OCI-LY7 (cell line): Measurements from ENCODE around the gene ALDH9A1. TPM values are rescaled to one million over a fixed set of nuclear protein-coding genes. Genes with fewer than 3 reads are reported as not detected.
A peak's percentile ranks its signal among the peaks of the same experiment; 100 is the strongest.

ENCODE experiments used
- BruUV-seq: library from RNA; stranded (reverse); fragments of 400-500 nt; replicated peaks from 2 replicates; lab custom pipeline; 2021; lab: Mats Ljungman, UMichigan
- CTCF ChIA-PET: fragments of 300-600 bp; sonication (Branson Sonifier 250); formaldehyde crosslinking; loops from one replicate; lab custom pipeline; 2022; ENCODE audit warnings: antibody characterized with exemption; ENCODE audit not compliant: unreplicated experiment; lab: Charles Lee
- POLR2A ChIA-PET: fragments of 300-600 bp; sonication (Branson Sonifier 250); formaldehyde crosslinking; loops from one replicate; lab custom pipeline; 2022; ENCODE audit warnings: antibody characterized with exemption; lab: Charles Lee
- DNase-seq: peaks from one replicate; pipeline ENCODE4 v3.0.0-alpha.2; 2015; ENCODE audit warnings: low spot score
- H2AFZ ChIP-seq: fragments of 200-600 bp; sonication (generic), shearing (Covaris generic); 2 replicates; pipeline ENCODE4 v1.6.1; 2014; ENCODE audit warnings: mild to moderate bottlenecking, antibody characterized with exemption, low read length, moderate library complexity
- H3K27ac ChIP-seq: fragments of 200-600 bp; sonication (generic); 2 replicates; pipeline ENCODE4 v1.5.1; 2014; ENCODE audit warnings: mixed run types, low read depth, mild to moderate bottlenecking, moderate library complexity, low read length, inconsistent platforms; ENCODE audit not compliant: poor library complexity, severe bottlenecking
- H3K36me3 ChIP-seq: fragments of 200-600 bp; sonication (generic); 2 replicates; pipeline ENCODE4 v1.6.1; 2014; ENCODE audit warnings: mild to moderate bottlenecking, antibody characterized with exemption, low read length, moderate library complexity, mixed read lengths; ENCODE audit not compliant: insufficient read depth
- H3K4me1 ChIP-seq: fragments of 200-600 bp; sonication (generic); 2 replicates; pipeline ENCODE4 v1.5.1; 2014; ENCODE audit warnings: mild to moderate bottlenecking, low read length; ENCODE audit not compliant: insufficient read depth, poor library complexity, severe bottlenecking
- H3K4me2 ChIP-seq: fragments of 200-600 bp; sonication (generic); 2 replicates; pipeline ENCODE4 v1.6.1; 2014; ENCODE audit warnings: mild to moderate bottlenecking, low read length
- H3K4me3 ChIP-seq: fragments of 200-600 bp; sonication (generic); 2 replicates; pipeline ENCODE4 v1.5.1; 2014; ENCODE audit warnings: mild to moderate bottlenecking, low read depth, low read length; ENCODE audit not compliant: poor library complexity, severe bottlenecking
- H3K79me2 ChIP-seq: fragments of 200-600 bp; sonication (generic); 2 replicates; pipeline ENCODE4 v1.6.1; 2016; ENCODE audit warnings: low read depth, mild to moderate bottlenecking, low read length, moderate library complexity, mixed read lengths; ENCODE audit not compliant: insufficient read depth
- H3K9me2 ChIP-seq: fragments of 200-600 bp; sonication (generic); 2 replicates; pipeline ENCODE4 v1.6.1; 2016; ENCODE audit warnings: mild to moderate bottlenecking, low read length, mixed read lengths; ENCODE audit not compliant: insufficient read depth
- H3K9me3 ChIP-seq: fragments of 200-600 bp; sonication (generic); 2 replicates; pipeline ENCODE4 v1.6.1; 2014; ENCODE audit warnings: mild to moderate bottlenecking, mixed run types, low read length, mixed read lengths
- H4K20me1 ChIP-seq: fragments of 200-600 bp; sonication (generic); 2 replicates; pipeline ENCODE4 v1.6.1; 2014; ENCODE audit warnings: mild to moderate bottlenecking, antibody characterized with exemption, low read length, moderate library complexity, mixed read lengths; ENCODE audit not compliant: insufficient read depth
- CTCF ChIP-seq: fragments of 200-600 bp; sonication (generic); conservative IDR thresholded peaks from 2 replicates; pipeline ENCODE4 v1.5.1; 2014; ENCODE audit warnings: mild to moderate bottlenecking, antibody characterized with exemption, low read length, moderate library complexity, mixed read lengths
- EZH2phosphoT487 ChIP-seq: fragments of 200-600 bp; sonication (generic); IDR thresholded peaks from 2 replicates; pipeline ENCODE4 v1.6.1; 2018; ENCODE audit warnings: low read depth, borderline replicate concordance, mild to moderate bottlenecking, mixed run types, antibody characterized with exemption, low read length, moderate library complexity, mixed read lengths
- intact Hi-C: fragments of 100-400 bp; cut with micrococcal nuclease; formaldehyde crosslinking; loops from one replicate; pipeline ENCODE4 v1.10.0; 2022; ENCODE audit not compliant: unreplicated experiment
- total RNA-seq, 2 experiments: library from RNA; depleted of rRNA in 1 of 2; stranded (reverse); fragments of >200 nt in 1 of 2; shearing (Covaris generic) in 1 of 2; gene quantifications; 2 replicates each; pipeline ENCODE4 v1.2.3, GENCODE V29; 2014 to 2022

The ALDH9A1 gene
- total RNA-seq, 2 experiments from 2014 or later = 32.1 to 36.0 TPM

- peak overlapping the region; percentile 1; the same call in 1 of the 2 replicates for H2AFZ ChIP-seq
- intact Hi-C loops = no loop called here
- no peaks in the 10 kb centered on the region for H3K9me2 ChIP-seq
- no peak for DNase-seq
- peaks cover 20% of the 10 kb centered on the region for H3K4me1 ChIP-seq
- peak overlapping the region; percentile 51 for H3K4me2 ChIP-seq
- TF ChIP-seq CTCF (no peak), EZH2phosphoT487 (no peak)
- H3K27ac ChIP-seq = peak overlapping the region; percentile 18
- H3K9me3 ChIP-seq = no peaks in the 10 kb centered on the region
- H4K20me1 ChIP-seq = peaks cover 4% of the 10 kb centered on the region; the same call in 1 of the 2 replicates
- H3K4me3 ChIP-seq = peak overlapping the region; percentile 10
- peaks cover 35% of the 10 kb centered on the region; the same call in 1 of the 2 replicates for H3K79me2 ChIP-seq
- H3K36me3 ChIP-seq = peaks cover 40% of the 10 kb centered on the region
- CTCF ChIA-PET = no interaction called here
- BruUV-seq = no TSS peak
- POLR2A ChIA-PET = interaction anchor here (0.7 to 1.4 kb wide), 4 partner anchors 11 to 42 kb away, joined by 3 to 5 read pairs (median 5); partner anchors contain the start of gene ALDH9A1
Observed at GRCh38 chr1:165686971-165687433, 11.4 kb downstream of the ALDH9A1 start.

GRCh38 chr1:165686121-165686970 lies 12.0 kb downstream of the ALDH9A1 start:
- Histone ChIP-seq H3K79me2 (peaks cover 35% of the 10 kb centered on the region; the same call in 1 of the 2 replicates), H4K20me1 (peaks cover 4% of the 10 kb centered on the region; the same call in 1 of the 2 replicates), H3K36me3 (peaks cover 47% of the 10 kb centered on the region), H2AFZ (peak overlapping the region; percentile 1; the same call in 1 of the 2 replicates), H3K27ac (peak overlapping the region; percentile 18), H3K9me2 (no peaks in the 10 kb centered on the region), H3K4me3 (peak overlapping the region; percentile 10), H3K9me3 (no peaks in the 10 kb centered on the region), H3K4me1 (peaks cover 20% of the 10 kb centered on the region), H3K4me2 (peak overlapping the region; percentile 51)
- TF ChIP-seq CTCF = peak; percentile 78
- no peak for TF ChIP-seq EZH2phosphoT487
- BruUV-seq = no TSS peak
- intact Hi-C loops = no loop called here
- CTCF ChIA-PET = interaction anchor here (0.6 to 0.7 kb wide), 2 partner anchors 11 to 88 kb away, joined by 3 read pairs; no protein-coding TSS in a partner anchor
- POLR2A ChIA-PET = interaction anchor here (0.5 to 2.2 kb wide), 13 partner anchors 12 to 142 kb away, joined by 3 to 7 read pairs (median 5); partner anchors contain the start of gene ALDH9A1
- peak; percentile 50 for DNase-seq
